Thymus (tissue), 11 donors: ENCODE results near the gene LYL1. TPM values are rescaled to one million over a fixed set of nuclear protein-coding genes. Genes with fewer than 3 reads are reported as not detected.

Experiments
- DNase-seq, 9 donors: peaks; one replicate each; pipeline ENCODE4 v3.0.0-alpha.2; 2013; ENCODE audit warnings: low spot score in 9 of 9, low read depth in 6 of 9, missing footprints in 1 of 9
- H3K27ac ChIP-seq, 2 donors: one replicate each; pipeline ENCODE4 v1.5.1; 2013; ENCODE audit warnings: control low read depth in 1 of 2, low read depth in 1 of 2, low read length in 1 of 2, mild to moderate bottlenecking in 1 of 2, moderate library complexity in 1 of 2
- H3K27me3 ChIP-seq, 2 donors: one replicate each; pipeline ENCODE4 v1.5.1; 2013; ENCODE audit warnings: low read length in 1 of 2; ENCODE audit not compliant: control insufficient read depth in 2 of 2, insufficient read depth in 1 of 2
- H3K36me3 ChIP-seq, 2 donors: one replicate each; pipeline ENCODE4 v1.5.1; 2013; ENCODE audit warnings: low read length in 1 of 2, mild to moderate bottlenecking in 1 of 2, moderate library complexity in 1 of 2; ENCODE audit not compliant: control insufficient read depth in 2 of 2, insufficient read depth in 2 of 2
- H3K4me1 ChIP-seq, 2 donors: one replicate each; pipeline ENCODE4 v1.5.1; 2013; ENCODE audit warnings: low read length in 2 of 2; ENCODE audit not compliant: control insufficient read depth in 2 of 2, insufficient read depth in 2 of 2
- H3K4me3 ChIP-seq, 2 donors: one replicate each; pipeline ENCODE4 v1.5.1; 2013; ENCODE audit warnings: low read length in 2 of 2, control low read depth in 1 of 2, mild to moderate bottlenecking in 1 of 2
- H3K9me3 ChIP-seq, 2 donors: one replicate each; pipeline ENCODE4 v1.5.1; 2013; ENCODE audit warnings: low read length in 1 of 2, mild to moderate bottlenecking in 1 of 2; ENCODE audit not compliant: control insufficient read depth in 2 of 2, insufficient read depth in 1 of 2
- WGBS: extraction: QIAGEN DNeasy Blood & Tissue Kit; methylation state at CpG from one replicate; pipeline ENCODE4 v1.1.7; 2013; 5-methylcytosine and 5-hydroxymethylcytosine counted together
- polyA plus RNA-seq: library from polyadenylated mRNA; stranded (reverse); fragments of 200-250 nt; gene quantifications from one replicate; pipeline ENCODE4 v1.2.3, GENCODE V29; 2013
- total RNA-seq: library from RNA; stranded (reverse); fragments of 120-200 nt; gene quantifications from one replicate; pipeline ENCODE4 v1.2.4, GENCODE V29; 2013
- donor health status: healthy.

The LYL1 gene
- total and polyA plus RNA-seq, 2 donors, result 8.3 to 14.0 TPM

- Histone ChIP-seq H3K9me3 (peaks cover 0 to 2% of the 10 kb centered on the region in 2 donors), H3K27ac (no peak overlapping the region), H3K36me3 (no peaks in the 10 kb centered on the region), H3K27me3 (peaks cover 10 to 83% of the 10 kb centered on the region in 2 donors), H3K4me1 (peaks cover 4 to 55% of the 10 kb centered on the region in 2 donors), H3K4me3 (no peak overlapping the region)
- WGBS, result 93% methylated on average over 15 of the region's 15 CpGs
- no peak for DNase-seq
Observed at GRCh38 chr19:13057147-13057572, 45.5 kb downstream of the LYL1 start.

DNA sequence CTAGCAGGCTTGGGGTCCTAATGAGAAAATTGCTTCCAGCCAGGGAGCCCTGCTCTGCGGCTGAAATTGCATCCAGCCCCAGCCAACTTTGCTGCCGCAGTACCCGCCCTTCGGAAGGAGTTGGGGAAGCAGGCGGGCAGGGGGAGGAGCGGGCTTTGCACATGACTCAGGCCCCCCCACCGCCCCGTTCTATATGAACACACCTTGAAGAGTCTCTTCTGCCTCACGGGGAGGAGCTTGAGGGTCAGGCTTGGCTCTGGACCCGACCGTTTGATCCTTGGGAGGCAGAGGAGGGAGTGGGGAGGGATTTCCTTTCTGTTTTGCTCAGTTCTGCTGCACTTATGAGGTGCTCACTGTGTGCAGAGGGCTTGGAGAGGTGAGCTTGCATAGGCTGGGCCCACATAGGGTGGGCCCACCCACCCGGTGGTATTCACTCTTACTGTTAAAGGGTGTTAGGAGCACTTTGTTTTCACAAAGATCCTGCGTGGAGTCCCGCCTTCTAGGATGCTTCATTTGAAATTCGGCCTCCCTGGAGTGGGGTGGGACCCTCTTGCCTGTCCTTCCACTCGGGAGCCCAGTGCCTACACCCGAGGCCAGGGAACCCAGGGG, 46.5 kb downstream of the LYL1 start:
- Histone ChIP-seq H3K4me3 (no peak overlapping the region), H3K27ac (peak overlapping the region; percentile 61), H3K4me1 (peaks cover 10 to 57% of the 10 kb centered on the region in 2 donors), H3K27me3 (peaks cover 9 to 81% of the 10 kb centered on the region in 2 donors), H3K9me3 (peaks cover 0 to under 1% of the 10 kb centered on the region in 2 donors), H3K36me3 (no peaks in the 10 kb centered on the region)
- DNase-seq, result no peak
- WGBS, result 74% methylated on average over 17 of the region's 17 CpGs

DNA sequence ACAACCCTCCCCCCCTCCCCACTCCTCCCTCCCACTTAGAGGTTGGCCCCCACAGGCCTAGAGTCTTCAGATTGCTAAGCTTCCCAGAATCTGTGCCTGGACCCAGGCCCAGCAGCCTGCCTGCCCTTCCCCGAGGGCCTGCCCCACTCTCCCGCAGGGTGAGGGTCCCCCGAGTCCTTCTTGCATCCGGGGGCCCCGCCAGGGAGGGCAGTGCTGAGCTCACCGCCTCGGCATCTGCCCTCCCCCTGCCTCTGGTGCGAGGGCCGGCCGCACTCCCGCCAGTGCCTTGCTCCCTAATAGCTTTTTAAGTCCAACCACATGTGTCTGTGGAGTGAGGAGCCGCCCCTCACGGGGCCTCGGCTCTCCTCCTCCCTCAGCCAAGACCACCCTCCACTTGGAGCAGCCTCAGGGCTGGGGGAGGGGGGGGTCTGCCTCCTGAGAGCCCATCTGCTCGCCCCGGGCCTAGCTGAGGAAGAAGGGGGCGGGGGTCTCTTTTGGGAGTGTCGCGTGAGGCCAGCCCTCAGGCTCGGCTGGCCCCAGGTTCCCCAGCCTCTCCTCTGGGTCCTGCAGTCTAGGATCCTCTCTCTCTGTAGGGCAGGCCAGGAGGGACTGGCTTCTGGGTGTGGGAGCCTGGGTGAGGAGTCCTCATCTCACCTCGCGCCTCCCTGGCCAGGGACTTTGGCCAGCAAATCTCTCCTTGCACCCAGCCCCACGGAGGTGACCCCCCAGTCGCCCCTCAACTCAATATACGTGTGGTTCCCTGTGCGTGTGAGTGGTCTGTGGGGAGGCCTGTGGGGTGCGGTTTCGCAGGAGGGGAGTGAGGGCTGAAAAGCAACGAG, 47.2 kb downstream of the LYL1 start:
- DNase-seq, result no peak
- Histone ChIP-seq H3K27me3 (peaks cover 2 to 76% of the 10 kb centered on the region in 2 donors), H3K27ac (peak overlapping the region; percentile 61), H3K4me1 (peaks cover 13 to 53% of the 10 kb centered on the region in 2 donors), H3K9me3 (no peaks in the 10 kb centered on the region), H3K36me3 (no peaks in the 10 kb centered on the region), H3K4me3 (no peak overlapping the region)
- WGBS, result 84% methylated on average over 29 of the region's 29 CpGs

DNA sequence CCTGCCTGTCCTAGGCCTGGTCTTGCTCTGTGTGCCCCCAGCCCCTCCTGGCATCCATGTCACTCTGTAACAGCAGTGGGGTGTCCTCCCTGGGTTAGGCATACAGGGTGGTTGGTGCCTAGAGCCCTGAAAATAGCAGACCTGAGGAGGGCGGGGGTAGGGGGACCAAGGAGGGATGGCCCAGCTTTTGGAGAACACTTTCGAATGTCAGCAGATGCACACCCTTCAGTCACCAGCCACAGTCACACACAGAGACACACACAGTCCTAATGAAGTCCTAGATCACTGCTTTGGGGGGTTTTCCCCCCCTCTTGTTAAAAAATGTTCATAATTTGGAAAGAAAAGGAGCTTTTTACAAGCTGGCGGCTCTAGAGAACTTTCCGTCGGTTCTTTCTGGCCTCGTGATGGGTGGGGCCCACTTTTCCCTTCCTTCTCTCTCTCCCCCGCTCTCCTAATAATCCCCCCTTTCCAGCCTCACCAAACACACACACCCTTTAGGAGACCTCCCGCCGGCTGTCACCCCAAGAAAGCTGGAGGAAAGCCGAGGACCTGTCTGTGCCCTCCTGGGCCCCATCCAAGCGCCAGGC, 47.9 kb downstream of the LYL1 start:
- Histone ChIP-seq H3K4me1 (peaks cover 13 to 52% of the 10 kb centered on the region in 2 donors), H3K4me3 (no peak overlapping the region), H3K36me3 (no peaks in the 10 kb centered on the region), H3K27me3 (peaks cover 0 to 69% of the 10 kb centered on the region in 2 donors), H3K9me3 (no peaks in the 10 kb centered on the region), H3K27ac (peak overlapping the region; percentile 61 to 64)
- 87% methylated on average over 11 of the region's 11 CpGs for WGBS
- DNase-seq, result no peak

GRCh38 chr19:13053761-13054625, 48.7 kb downstream of the LYL1 start:
- no peaks in the 10 kb centered on the region for H3K36me3 ChIP-seq
- H3K4me3 ChIP-seq, result no peak overlapping the region
- DNase-seq, result no peak
- H3K27ac ChIP-seq, result peak overlapping the region; percentile 61 to 64
- H3K27me3 ChIP-seq, result peaks cover 0 to 63% of the 10 kb centered on the region in 2 donors
- peaks cover 13 to 52% of the 10 kb centered on the region in 2 donors for H3K4me1 ChIP-seq
- WGBS, result 91% methylated on average over 17 of the region's 17 CpGs
- no peaks in the 10 kb centered on the region for H3K9me3 ChIP-seq

DNA sequence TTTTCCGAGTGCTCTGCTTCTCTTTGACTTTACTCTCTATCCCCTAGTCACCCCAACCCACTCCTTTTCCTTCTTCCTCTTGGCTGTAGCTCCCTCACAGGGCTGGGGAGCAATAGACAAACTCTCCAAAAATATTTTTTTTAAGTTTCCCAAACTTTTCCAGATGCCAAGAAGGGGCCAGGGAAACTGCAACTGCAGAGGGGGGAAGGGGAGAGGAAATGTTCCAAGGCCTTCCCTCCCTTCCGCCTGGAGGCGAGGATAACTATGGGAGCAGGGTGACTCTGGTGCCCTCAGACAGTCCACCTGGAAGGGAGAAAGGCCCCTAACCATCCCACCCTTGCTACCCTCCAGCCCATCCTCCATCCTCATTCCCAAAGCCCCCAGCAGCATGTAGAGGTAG, 49.4 kb downstream of the LYL1 start:
- Histone ChIP-seq H3K4me3 (no peak overlapping the region), H3K27ac (peak overlapping the region in 1 of 2 donors; percentile 61), H3K4me1 (peaks cover 13 to 52% of the 10 kb centered on the region in 2 donors), H3K9me3 (no peaks in the 10 kb centered on the region), H3K36me3 (no peaks in the 10 kb centered on the region), H3K27me3 (peaks cover 0 to 57% of the 10 kb centered on the region in 2 donors)
- WGBS, result 91% methylated on average over 3 of the region's 3 CpGs
- no peak for DNase-seq

DNA sequence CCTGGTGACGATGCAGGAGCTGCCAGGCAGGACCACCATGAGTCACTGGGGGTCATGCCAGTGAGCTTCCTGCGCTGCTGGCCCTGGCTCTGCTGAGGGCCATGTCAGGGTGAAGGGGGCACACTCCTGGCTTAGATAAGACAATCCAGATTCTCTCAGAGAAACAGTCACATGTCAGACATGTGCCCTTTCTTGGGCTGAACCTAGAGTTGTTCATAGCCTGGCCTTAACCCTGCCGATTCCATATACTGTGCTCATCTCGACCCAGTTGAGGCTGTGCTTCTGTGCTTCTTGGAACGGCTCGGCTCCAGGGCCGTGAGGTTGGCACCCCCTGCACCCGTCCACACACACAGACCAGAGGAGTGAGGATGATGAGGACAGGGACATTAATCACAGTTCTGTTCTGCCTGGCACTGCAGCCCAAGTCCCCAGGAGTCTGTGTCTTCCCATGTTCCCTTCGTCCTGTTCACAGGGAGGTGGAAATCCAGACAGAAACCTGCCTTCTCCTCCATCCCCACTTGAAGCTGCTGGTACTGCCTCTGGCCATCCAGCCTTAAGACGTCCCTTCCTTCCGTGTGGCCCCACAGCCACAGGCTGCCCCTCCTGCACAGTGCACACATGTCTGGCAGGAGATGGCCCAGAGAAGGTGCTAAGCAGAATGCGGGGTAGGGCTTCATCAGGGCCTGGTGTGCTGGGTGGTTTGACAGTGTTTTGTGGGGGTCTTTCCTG, 50.0 kb downstream of the LYL1 start:
- peaks cover 0 to 52% of the 10 kb centered on the region in 2 donors for H3K27me3 ChIP-seq
- no peak overlapping the region for H3K4me3 ChIP-seq
- 97% methylated on average over 12 of the region's 12 CpGs for WGBS
- H3K4me1 ChIP-seq, result peaks cover 13 to 49% of the 10 kb centered on the region in 2 donors
- no peak overlapping the region for H3K27ac ChIP-seq
- H3K9me3 ChIP-seq, result no peaks in the 10 kb centered on the region
- H3K36me3 ChIP-seq, result no peaks in the 10 kb centered on the region
- no peak for DNase-seq

GRCh38 chr19:13051557-13052165, 51.0 kb downstream of the LYL1 start:
- H3K9me3 ChIP-seq, result no peaks in the 10 kb centered on the region
- WGBS, result 6% methylated on average over 23 of the region's 23 CpGs
- H3K27me3 ChIP-seq, result peaks cover 0 to 44% of the 10 kb centered on the region in 2 donors
- no peaks in the 10 kb centered on the region for H3K36me3 ChIP-seq
- H3K4me3 ChIP-seq, result peak overlapping the region in 1 of 2 donors; percentile 7
- peaks cover 13 to 48% of the 10 kb centered on the region in 2 donors for H3K4me1 ChIP-seq
- H3K27ac ChIP-seq, result no peak overlapping the region
- DNase-seq, result peak in 7 of 9 donors; percentile 33 to 82 (median 63)
